DMS79 treated with DMSO at 0.1 percent for 48 hours (cell line): ENCODE measurements around the gene ATP6V0C.
"Not testable (repeated sequence)": the region's sequence is repeated elsewhere in the genome, so short reads cannot be mapped to it uniquely, and the experiment has no call there.

ENCODE experiments used
- DNase-seq: peaks from one replicate; lab custom pipeline; 2025; lab: John Stamatoyannopoulos, UW

The ATP6V0C gene

GRCh38 chr16:2550283-2550878 lies 36.6 kb downstream of the ATP6V0C start:
- not testable (repeated sequence) for DNase-seq

- DNase-seq = not testable (repeated sequence)
Measured at GRCh38 chr16:2551420-2551889, 37.7 kb downstream of the ATP6V0C start.

GRCh38 chr16:2554709-2555425 lies 41.1 kb downstream of the ATP6V0C start:
- not testable (repeated sequence) for DNase-seq

- DNase-seq = not testable (repeated sequence)
Measured at GRCh38 chr16:2557150-2557549, 43.4 kb downstream of the ATP6V0C start.

- not testable (repeated sequence) for DNase-seq
Measured at GRCh38 chr16:2560131-2560797, 46.5 kb downstream of the ATP6V0C start.

GRCh38 chr16:2560798-2561133 lies 47.0 kb downstream of the ATP6V0C start:
- DNase-seq = not testable (repeated sequence)

- DNase-seq = not testable (repeated sequence)
Measured at GRCh38 chr16:2567506-2567905, 53.8 kb downstream of the ATP6V0C start.

GRCh38 chr16:2568573-2568972 lies 54.8 kb downstream of the ATP6V0C start:
- not testable (repeated sequence) for DNase-seq
